ENCODE measurements around the gene HSD17B2. TPM values are rescaled to one million over a fixed set of nuclear protein-coding genes. Genes with fewer than 3 reads are reported as not detected.
"Not testable (repeated sequence)": the region's sequence is repeated elsewhere in the genome, so short reads cannot be mapped to it uniquely, and the experiment has no call there.

The HSD17B2 gene
- total and polyA plus RNA-seq, 5 donors: not detected

DNA sequence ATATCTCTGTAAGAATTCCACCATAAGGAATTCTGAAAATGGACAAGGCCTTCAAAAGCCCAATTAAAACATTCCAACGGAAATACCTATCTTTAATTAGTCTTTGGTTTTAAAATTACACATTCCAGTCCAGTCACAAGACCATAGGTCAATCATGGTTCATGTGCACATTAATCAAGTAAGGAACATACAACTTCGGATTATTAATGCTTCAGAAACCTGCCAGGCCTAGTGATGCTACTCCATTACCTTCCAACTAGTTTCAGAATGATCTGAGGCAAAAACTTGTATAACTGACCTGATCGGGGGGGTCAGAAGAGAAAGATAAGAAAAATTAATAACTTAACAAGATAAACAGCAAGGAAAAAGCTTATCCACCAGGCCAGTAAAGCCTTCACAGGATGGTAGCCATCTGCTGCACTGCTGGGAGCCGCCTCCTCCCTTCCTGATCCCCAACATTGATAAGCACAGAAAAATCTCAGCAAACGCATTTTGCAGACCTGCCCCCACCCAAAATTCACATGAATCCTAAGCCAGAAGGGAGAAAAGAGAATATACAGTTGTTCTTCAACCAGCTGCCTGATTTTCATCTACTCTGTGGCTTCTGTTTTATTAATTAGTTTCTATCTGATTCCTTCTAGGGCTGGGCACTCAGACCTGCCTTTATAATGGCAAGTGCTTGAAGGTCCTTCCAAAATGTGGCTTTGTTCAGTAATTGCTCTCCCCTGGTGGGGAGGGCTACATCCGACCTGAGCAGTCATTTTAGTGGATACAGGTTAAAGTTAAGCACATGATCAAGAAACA is 29.8 kb upstream of the HSD17B2 start:
- DNase-seq (peak in 1 of 3 donors; percentile 6), ATAC-seq (no peak)
- no peak overlapping the region for H3K4me3 ChIP-seq (ENCODE audit: low read length)
- intact Hi-C loops (cut with DNase I): no loop called here
- H3K4me1 ChIP-seq (ENCODE audit: control insufficient read depth, insufficient read depth, low read length): no peaks in the 10 kb centered on the region
- no peaks in the 10 kb centered on the region for H3K27me3 ChIP-seq (ENCODE audit: control insufficient read depth, insufficient read depth)
- 44% methylated on average over 6 of the region's 6 CpGs for WGBS
- H3K9me3 ChIP-seq (ENCODE audit: control insufficient read depth, low read length): peaks cover 5% of the 10 kb centered on the region
- H3K27ac ChIP-seq (ENCODE audit: low read length): no peak overlapping the region

DNA sequence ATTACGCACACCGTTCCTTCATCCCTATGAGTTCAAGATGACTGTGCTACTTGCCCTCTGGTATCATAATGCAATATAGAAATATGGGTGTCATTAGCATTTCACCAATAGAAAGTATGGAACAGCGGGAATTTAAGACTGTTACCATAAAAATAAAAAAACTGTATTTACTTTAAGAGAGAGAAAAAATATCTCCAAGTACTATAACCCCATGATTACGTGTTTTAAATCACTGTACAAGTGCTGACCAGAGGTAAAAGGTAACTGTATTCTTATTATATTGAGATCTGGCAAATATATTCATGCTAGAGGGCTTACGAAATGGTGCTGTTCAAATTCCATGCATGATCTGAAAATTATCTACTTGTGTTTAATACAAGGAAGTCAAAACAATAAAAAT is 29.0 kb upstream of the HSD17B2 start:
- Histone ChIP-seq H3K27me3 (ENCODE audit: control insufficient read depth, insufficient read depth) (no peaks in the 10 kb centered on the region), H3K9me3 (ENCODE audit: control insufficient read depth, low read length) (peaks cover 5% of the 10 kb centered on the region), H3K4me1 (ENCODE audit: control insufficient read depth, insufficient read depth, low read length) (no peaks in the 10 kb centered on the region), H3K27ac (ENCODE audit: low read length) (no peak overlapping the region), H3K4me3 (ENCODE audit: low read length) (no peak overlapping the region)
- intact Hi-C loops (cut with DNase I): no loop called here
- WGBS: 94% methylated on average over 5 of the region's 5 CpGs
- ATAC-seq: no peak
- no peak for DNase-seq

DNA sequence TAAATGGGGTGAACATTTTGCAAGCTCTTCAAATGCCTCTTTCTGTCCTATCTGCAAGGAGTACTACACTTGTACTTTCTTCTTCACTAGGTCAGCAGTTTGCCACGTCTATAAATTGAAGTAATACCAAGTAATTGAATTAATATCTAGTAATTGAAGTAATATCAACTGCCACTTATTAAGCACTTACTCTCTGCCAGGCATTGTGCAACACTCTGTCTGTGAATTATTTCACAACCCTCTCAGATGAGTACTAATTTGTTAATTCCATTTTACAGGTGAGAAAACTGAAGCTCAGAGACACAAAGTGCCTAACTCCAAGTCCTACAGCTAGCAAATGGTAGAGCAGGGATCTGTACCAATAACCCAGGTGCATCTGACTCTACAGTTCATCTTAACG is 27.9 kb upstream of the HSD17B2 start:
- Histone ChIP-seq H3K9me3 (ENCODE audit: control insufficient read depth, low read length) (peaks cover 5% of the 10 kb centered on the region), H3K27ac (ENCODE audit: low read length) (no peak overlapping the region), H3K4me3 (ENCODE audit: low read length) (no peak overlapping the region), H3K27me3 (ENCODE audit: control insufficient read depth, insufficient read depth) (no peaks in the 10 kb centered on the region), H3K4me1 (ENCODE audit: control insufficient read depth, insufficient read depth, low read length) (no peaks in the 10 kb centered on the region)
- no peak for ATAC-seq
- intact Hi-C loops (cut with DNase I): no loop called here
- DNase-seq: no peak
- WGBS: 91% methylated on average over 2 of the region's 2 CpGs

DNA sequence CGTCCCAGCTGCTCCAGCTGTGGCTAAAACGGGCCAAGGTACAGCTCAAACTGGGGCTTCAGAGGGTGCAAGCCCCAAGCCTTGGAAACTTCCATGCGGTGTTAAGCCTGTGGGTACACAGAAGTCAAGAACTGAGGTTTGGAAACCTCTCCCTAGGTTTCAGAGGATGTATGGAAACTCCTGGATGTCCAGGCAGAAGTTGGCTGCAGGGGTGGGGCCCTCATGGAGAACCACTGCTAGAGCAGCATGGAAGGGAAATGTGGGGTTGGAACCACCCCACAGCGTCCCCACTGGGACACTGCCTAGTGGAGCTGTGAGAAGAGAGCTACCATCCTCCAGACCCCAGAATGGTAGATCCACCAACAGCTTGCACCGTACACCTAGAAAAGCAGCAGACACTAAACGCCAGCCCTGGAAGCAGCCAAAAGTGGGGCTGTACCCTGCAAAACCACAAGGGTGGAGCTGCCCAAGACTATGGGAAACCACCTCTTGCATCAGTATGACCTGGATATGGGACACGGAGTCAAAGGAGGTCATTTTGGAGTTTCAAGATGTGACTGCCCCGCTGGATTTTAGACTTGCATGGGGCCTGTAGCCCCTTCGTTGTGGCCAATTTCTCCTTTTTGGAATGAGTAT is 26.0 kb upstream of the HSD17B2 start:
- H3K27me3 ChIP-seq (ENCODE audit: control insufficient read depth, insufficient read depth): no peaks in the 10 kb centered on the region
- H3K9me3 ChIP-seq (ENCODE audit: control insufficient read depth, low read length): peaks cover 5% of the 10 kb centered on the region
- no peak overlapping the region for H3K4me3 ChIP-seq (ENCODE audit: low read length)
- no peaks in the 10 kb centered on the region for H3K4me1 ChIP-seq (ENCODE audit: control insufficient read depth, insufficient read depth, low read length)
- no peak for DNase-seq
- intact Hi-C loops (cut with DNase I): no loop called here
- no peak for ATAC-seq
- 92% methylated on average over 9 of the region's 9 CpGs for WGBS
- H3K27ac ChIP-seq (ENCODE audit: low read length): no peak overlapping the region

DNA sequence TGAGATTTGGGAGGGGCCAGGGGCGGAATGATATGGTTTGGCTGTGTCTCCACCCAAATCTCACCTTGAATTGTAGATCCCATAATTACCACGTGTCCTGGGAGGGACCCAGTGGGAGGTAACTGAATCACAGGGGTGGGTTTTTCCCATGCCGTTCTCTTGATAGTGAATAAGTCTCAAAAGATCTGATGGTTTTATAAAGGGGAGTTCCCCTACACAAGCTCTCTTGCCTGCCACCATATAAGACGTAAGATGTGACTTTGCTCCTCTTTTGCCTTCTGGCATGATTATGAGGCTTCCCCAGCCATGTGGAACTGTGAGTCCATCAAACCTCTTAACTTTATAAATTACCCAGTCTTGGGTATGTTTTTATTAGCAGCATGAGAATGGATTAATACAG is 25.3 kb upstream of the HSD17B2 start:
- WGBS: 85% methylated on average over 4 of the region's 4 CpGs
- ATAC-seq; H3K4me3 ChIP-seq (ENCODE audit: low read length); DNase-seq; H3K4me1 ChIP-seq (ENCODE audit: control insufficient read depth, insufficient read depth, low read length); intact Hi-C loops (cut with DNase I); H3K27ac ChIP-seq (ENCODE audit: low read length); H3K27me3 ChIP-seq (ENCODE audit: control insufficient read depth, insufficient read depth); H3K9me3 ChIP-seq (ENCODE audit: control insufficient read depth, low read length): not testable (repeated sequence)

DNA sequence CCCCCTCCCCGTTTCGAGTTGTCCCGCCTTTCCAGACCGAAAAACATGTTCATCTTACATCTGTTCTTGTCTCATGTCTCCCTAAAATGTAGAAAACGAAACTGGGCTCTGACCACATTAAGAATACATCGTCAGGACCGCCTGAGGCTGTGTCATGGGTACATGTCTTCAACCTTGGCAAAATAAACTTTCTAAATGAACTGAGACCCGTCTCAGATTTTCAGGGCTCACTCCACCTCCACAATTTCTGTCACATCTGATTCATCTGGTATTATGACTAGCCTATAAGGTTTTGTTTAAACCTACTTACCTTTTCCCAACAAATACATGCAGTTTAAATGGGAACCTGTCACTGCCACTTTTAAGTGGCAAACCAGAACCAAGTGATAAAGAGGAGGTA is 24.4 kb upstream of the HSD17B2 start:
- ATAC-seq: no peak
- no peak for DNase-seq
- 86% methylated on average over 8 of the region's 8 CpGs for WGBS
- Histone ChIP-seq H3K27me3 (ENCODE audit: control insufficient read depth, insufficient read depth) (no peaks in the 10 kb centered on the region), H3K4me3 (ENCODE audit: low read length) (peak overlapping the region; percentile 50), H3K27ac (ENCODE audit: low read length) (no peak overlapping the region), H3K9me3 (ENCODE audit: control insufficient read depth, low read length) (peaks cover 5% of the 10 kb centered on the region), H3K4me1 (ENCODE audit: control insufficient read depth, insufficient read depth, low read length) (no peaks in the 10 kb centered on the region)
- intact Hi-C loops (cut with DNase I): no loop called here

DNA sequence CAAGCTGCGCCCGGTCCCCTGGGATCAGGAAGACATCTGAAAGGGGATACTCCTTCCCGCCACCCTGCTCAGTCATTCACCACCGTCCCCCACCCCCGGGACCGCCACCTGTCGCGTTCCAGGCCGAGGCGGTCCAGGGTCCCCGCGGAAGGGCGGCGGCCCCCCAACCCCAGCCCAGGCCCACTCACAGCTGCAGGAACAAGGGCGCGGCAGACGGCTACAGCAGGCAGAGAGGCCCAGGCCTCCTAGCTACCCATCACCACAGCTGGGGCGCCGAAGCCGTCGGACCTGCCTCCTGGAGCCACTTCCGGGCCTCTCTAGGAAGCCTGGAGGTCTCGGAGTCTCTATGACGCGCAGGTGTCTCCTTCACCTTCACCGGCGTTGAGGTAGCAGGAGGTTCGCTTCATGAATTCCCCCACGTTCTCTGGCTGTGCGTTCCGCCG is 23.8 kb upstream of the HSD17B2 start, which contains the start of gene SDR42E1:
TSS of gene SDR42E1 (minus strand) at position 272 of the 443 bp plus-strand sequence. CDS start 10,612 bp downstream, outside the sequence.
- Histone ChIP-seq H3K9me3 (ENCODE audit: control insufficient read depth, low read length) (peaks cover 5% of the 10 kb centered on the region), H3K27me3 (ENCODE audit: control insufficient read depth, insufficient read depth) (no peaks in the 10 kb centered on the region), H3K27ac (ENCODE audit: low read length) (no peak within 1 kb of the TSS), H3K4me3 (ENCODE audit: low read length) (peak within 1 kb of the TSS; percentile 50), H3K4me1 (ENCODE audit: control insufficient read depth, insufficient read depth, low read length) (no peaks in the 10 kb centered on the region)
- peak; percentile 25 to 66 (median 56) for DNase-seq
- WGBS: 12% methylated on average over 32 of the region's 32 CpGs
- ATAC-seq: peak; percentile 59 to 78
- intact Hi-C loops (cut with DNase I): no loop called here

DNA sequence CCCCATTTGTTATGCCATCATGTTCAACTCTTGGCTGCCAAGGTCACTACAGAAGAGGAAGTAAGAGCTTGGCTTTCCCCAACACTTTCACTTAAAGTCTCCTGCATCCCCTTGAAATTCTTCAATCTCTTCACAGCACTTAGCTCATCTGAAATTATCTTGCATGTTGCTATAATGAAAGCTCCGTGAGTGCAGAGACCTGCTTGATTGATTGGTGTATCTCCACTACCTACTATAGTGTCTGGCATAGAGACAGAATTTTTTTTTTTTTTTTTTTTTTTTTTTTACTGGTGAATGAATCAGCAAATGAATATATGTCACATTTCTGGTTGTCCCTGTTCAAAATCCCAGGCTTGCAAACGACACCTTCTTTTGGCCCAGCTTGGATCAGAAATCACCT is 21.9 kb upstream of the HSD17B2 start:
- DNase-seq (no peak), ATAC-seq (no peak)
- H3K4me1 ChIP-seq (ENCODE audit: control insufficient read depth, insufficient read depth, low read length): no peaks in the 10 kb centered on the region
- H3K4me3 ChIP-seq (ENCODE audit: low read length): no peak overlapping the region
- no peak overlapping the region for H3K27ac ChIP-seq (ENCODE audit: low read length)
- 74% methylated on average over 2 of the region's 2 CpGs for WGBS
- peaks cover 5% of the 10 kb centered on the region for H3K9me3 ChIP-seq (ENCODE audit: control insufficient read depth, low read length)
- no peaks in the 10 kb centered on the region for H3K27me3 ChIP-seq (ENCODE audit: control insufficient read depth, insufficient read depth)
- intact Hi-C loops (cut with DNase I): no loop called here

DNA sequence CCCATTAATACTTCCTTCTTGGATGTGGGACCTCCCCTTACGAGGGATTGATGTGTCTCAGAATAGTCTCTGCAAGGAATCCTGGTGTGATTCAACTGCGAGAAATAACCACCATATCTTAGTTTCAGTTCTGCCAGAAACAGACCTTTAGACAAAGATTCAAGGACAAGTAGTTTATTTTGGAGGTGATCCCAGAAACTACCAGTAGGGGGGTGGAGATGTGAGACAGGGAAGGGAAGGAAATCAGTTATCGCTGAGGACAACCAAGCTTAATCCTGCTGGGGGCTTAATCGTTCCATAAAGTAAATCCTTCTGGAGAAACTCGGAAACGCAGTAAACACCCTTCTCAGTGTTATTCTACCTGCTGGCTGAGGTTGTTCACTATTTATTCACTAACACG is 18.8 kb upstream of the HSD17B2 start:
- no peak overlapping the region for H3K27ac ChIP-seq (ENCODE audit: low read length)
- no peaks in the 10 kb centered on the region for H3K4me1 ChIP-seq (ENCODE audit: control insufficient read depth, insufficient read depth, low read length)
- H3K9me3 ChIP-seq (ENCODE audit: control insufficient read depth, low read length): no peaks in the 10 kb centered on the region
- peak; percentile 38 to 86 for ATAC-seq
- DNase-seq: no peak
- H3K4me3 ChIP-seq (ENCODE audit: low read length): no peak overlapping the region
- intact Hi-C loops (cut with DNase I): no loop called here
- WGBS: 28% methylated on average over 7 of the region's 7 CpGs
- no peaks in the 10 kb centered on the region for H3K27me3 ChIP-seq (ENCODE audit: control insufficient read depth, insufficient read depth)

DNA sequence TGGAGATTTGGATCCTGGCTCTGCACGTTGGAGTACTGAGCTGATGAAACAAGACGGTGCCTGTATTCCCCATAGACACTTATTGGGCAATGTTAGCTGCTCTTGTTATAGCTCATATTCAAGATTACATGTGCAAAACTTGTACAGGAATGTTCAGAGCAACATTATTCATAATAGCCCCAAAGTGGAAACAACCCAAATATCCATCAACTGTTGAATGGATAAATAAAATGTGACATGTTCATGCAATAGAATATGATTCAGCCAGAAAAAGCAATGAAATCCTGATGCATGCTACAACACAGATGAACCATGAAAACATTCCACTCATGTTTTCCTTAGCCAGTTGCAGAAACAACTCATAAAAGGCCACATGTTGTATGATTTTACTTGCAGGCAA is 18.1 kb upstream of the HSD17B2 start:
- intact Hi-C loops (cut with DNase I): no loop called here
- ATAC-seq: peak in 1 of 2 donors; percentile 40
- no peak overlapping the region for H3K27ac ChIP-seq (ENCODE audit: low read length)
- 41% methylated on average over 2 of the region's 2 CpGs for WGBS
- H3K9me3 ChIP-seq (ENCODE audit: control insufficient read depth, low read length): no peaks in the 10 kb centered on the region
- H3K4me3 ChIP-seq (ENCODE audit: low read length): no peak overlapping the region
- H3K27me3 ChIP-seq (ENCODE audit: control insufficient read depth, insufficient read depth): no peaks in the 10 kb centered on the region
- DNase-seq: no peak
- no peaks in the 10 kb centered on the region for H3K4me1 ChIP-seq (ENCODE audit: control insufficient read depth, insufficient read depth, low read length)

DNA sequence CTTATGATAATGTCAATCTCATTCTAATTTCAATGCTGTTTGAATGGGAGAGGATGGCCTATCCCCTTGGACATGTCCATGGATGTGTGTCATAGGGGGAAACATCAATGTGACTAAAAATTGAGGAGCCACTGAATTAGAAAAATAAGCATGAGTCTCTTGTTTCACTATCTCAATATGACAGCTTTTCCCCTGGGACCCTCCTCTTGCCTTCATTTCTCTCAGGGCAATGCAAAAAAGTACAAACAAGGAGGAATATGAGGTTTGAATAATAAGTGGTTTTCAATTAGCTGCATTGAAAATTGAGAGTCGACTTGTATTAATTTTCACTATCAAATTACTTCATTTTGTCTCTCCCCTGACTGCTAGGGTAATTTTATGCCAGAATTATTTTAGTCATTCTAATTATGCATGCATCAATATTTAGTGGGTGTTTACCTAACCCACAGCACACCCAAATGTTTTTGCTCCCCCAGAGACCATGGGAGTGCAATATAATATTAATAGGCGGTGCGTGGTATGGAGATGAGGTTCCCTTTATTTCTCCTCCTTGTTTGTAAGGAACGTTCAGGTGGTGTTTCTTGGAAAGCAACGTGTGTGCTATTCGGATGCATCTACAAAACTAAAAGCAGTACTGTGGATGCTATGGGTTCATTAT is 17.0 kb upstream of the HSD17B2 start:
- Histone ChIP-seq H3K4me1 (ENCODE audit: control insufficient read depth, insufficient read depth, low read length) (no peaks in the 10 kb centered on the region), H3K4me3 (ENCODE audit: low read length) (no peak overlapping the region), H3K27ac (ENCODE audit: low read length) (no peak overlapping the region), H3K9me3 (ENCODE audit: control insufficient read depth, low read length) (no peaks in the 10 kb centered on the region), H3K27me3 (ENCODE audit: control insufficient read depth, insufficient read depth) (no peaks in the 10 kb centered on the region)
- WGBS: 83% methylated on average over 6 of the region's 6 CpGs
- intact Hi-C loops (cut with DNase I): no loop called here
- no peak for DNase-seq
- ATAC-seq: no peak
